NK-92 treated with Interleukin-12 subunit alpha and Interleukin-12 subunit beta, amount 100 ng/mL, for 24 hours (cell line): Measurements from ENCODE around the gene GOLGA6C.
"Not testable (repeated sequence)": the region's sequence is repeated elsewhere in the genome, so short reads cannot be mapped to it uniquely, and the experiment has no call there.

Source experiments
- DNase-seq: peaks from one replicate; lab custom pipeline; 2025; lab: John Stamatoyannopoulos, UW

Gene GOLGA6C

DNA sequence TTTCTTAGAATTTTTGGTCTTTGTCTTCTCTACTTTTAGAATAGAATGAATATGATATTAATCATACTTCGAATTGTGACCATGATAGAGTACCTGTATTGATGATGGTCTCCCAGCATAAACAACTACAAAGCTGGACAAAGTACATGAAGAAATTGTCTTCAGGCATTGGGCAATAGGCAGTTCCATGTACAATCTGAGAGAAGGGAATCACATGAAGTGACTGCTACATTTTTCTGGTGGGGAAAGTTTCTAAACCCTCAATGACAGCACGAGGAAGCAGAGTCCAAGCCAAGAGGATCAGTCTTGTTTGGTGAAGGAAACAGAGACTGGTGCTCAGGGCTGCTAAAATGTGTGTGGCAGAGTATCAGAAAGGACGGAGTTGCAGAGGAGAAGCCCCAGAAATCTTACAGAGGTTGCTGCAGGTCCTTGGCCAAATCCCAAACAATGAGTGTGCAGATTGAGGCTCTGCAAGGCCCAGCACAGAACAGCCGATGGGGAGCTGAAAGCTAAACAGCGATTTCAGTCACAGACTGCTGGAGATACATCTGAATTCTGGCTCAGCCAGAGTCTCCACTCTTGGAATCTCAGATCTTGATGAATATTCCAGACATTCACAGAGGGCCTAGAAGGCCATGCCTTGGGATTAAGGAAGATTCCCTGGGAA is 61.2 kb downstream of the GOLGA6C start:
- DNase-seq: not testable (repeated sequence)
